HG03108 (cell line): ENCODE measurements around the gene CPT1C.

ENCODE experiments used
- ATAC-seq: cut with Tn5 transposase; IDR thresholded peaks from one replicate; pipeline ENCODE4 v1.9.1; 2021; ENCODE audit warnings: moderate library complexity; ENCODE audit not compliant: unreplicated experiment

CPT1C gene

GRCh38 chr19:49690656-49691242, at the start of gene CPT1C:
Gene CPT1C (plus strand): TSS chr19:49691116. CDS start chr19:49692253, 1,137 bp downstream.
- no peak for ATAC-seq

DNA sequence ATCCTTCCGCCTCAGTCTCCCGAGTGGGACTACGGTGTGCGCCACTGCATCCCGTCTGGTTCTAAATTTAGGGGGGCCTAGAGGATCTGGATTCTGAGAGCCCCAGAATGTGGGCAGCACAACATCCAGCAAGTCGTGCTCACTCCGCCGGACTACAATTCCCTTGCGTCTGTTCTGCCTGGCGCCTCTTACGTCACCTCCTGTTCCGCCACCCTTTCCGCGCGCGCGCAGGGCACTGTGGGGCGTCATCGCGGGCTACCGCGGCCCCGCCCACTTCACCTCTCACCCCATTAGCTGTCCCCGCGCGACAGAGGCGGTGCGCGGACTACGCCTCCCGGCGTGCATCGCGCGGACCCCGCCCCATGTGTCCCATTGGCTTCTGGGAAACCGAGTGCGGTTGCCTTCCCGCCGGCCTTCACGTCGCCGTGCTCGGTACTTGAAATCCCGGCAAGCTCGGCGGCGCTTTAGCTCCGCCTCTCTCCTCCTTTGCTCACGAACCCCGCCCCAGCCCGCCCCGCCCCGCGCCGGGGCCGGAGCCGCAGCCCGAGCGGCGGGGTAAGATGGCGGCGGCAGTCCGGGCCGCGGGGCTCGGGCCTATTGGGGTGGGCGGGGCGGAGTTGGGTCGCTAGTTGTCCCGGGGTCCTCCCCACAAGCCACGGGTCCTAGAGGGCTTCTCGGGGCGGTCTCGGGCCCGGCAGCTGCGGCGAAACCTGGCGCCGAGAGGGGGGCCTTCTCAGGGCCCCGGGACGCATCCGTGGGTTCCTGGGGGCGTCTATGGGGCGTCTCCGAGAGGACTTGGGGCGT, 49.0 kb upstream of the CPT1C start, which contains the start of gene SCAF1:
SCAF1 (plus strand) TSS at position 522 of the 804 bp plus-strand sequence. CDS start 2,818 bp downstream, outside the sequence.
- peak; percentile 48 for ATAC-seq

DNA sequence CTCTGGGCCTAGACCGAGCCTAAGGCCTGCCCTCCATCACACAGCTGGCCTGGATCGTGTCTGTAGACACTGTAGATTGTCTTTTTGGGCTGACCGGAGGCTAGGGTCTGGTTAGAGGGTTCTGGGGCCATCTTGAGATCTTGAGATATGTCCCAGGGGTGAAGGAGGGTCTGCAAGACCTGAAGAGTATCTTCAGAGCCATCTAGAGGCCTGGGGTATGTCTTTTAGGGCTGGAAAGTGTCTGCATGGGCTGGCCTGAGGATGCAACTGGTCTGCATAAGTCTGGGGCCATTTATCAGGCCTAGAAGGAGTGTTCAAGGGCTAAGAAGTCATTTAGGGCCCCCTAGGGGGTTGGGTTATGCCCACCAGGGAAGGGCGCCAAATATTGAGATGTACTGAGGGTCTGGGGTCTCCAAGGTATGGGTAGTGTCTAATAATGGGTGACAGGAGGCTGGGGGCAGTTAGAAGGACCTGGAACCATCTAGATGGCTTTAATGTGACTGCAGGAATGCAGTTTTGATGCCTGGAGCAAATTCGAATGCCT, 48.4 kb upstream of the CPT1C start:
- ATAC-seq = no peak

DNA sequence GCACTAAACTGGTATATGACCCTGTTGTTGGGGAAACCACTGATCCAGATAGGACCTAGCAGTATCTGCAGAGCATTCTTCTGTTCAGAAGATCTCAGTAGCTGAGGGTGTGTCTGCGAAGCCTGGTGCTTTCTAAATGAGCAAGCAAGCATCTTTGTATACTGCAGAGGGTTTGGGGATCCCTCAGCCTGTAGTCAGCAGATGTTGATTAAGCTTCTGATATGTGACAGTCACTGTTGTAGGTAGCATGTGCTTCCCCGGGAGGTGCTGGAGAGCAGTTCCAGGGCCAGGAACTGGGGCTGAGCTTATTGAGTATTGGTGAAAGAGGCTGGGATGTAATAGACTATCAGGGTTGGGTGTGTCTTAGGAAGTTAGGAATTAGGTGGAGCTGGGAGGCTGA, 47.5 kb upstream of the CPT1C start:
- no peak for ATAC-seq

- no peak for ATAC-seq
Observed at GRCh38 chr19:49645592-49645991, 45.3 kb upstream of the CPT1C start.

- no peak for ATAC-seq
Observed at GRCh38 chr19:49645995-49646394, 44.9 kb upstream of the CPT1C start.

DNA sequence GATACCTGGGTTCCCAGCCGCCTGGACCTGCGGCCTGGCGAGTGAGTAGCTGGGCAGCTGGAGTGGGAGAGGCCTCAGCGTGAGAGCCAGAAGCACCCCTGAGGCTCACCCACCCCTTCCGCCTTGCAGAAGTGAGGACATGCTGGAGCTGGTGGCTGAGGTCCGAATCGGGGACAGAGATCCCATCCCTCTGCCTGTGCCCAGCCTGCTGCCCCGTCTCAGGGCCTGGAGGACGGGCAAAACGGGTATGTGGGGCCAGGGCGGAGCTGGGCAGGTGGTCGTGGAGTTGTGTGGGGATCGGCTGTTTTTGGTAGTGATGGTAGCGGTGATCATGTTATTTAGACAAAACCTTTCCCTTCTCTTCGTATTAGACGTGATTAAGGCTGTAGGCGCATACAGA, 44.3 kb upstream of the CPT1C start:
- no peak for ATAC-seq

GRCh38 chr19:49651029-49651819, 39.7 kb upstream of the CPT1C start:
- ATAC-seq = no peak

GRCh38 chr19:49651820-49652550, 38.9 kb upstream of the CPT1C start:
- ATAC-seq = no peak

DNA sequence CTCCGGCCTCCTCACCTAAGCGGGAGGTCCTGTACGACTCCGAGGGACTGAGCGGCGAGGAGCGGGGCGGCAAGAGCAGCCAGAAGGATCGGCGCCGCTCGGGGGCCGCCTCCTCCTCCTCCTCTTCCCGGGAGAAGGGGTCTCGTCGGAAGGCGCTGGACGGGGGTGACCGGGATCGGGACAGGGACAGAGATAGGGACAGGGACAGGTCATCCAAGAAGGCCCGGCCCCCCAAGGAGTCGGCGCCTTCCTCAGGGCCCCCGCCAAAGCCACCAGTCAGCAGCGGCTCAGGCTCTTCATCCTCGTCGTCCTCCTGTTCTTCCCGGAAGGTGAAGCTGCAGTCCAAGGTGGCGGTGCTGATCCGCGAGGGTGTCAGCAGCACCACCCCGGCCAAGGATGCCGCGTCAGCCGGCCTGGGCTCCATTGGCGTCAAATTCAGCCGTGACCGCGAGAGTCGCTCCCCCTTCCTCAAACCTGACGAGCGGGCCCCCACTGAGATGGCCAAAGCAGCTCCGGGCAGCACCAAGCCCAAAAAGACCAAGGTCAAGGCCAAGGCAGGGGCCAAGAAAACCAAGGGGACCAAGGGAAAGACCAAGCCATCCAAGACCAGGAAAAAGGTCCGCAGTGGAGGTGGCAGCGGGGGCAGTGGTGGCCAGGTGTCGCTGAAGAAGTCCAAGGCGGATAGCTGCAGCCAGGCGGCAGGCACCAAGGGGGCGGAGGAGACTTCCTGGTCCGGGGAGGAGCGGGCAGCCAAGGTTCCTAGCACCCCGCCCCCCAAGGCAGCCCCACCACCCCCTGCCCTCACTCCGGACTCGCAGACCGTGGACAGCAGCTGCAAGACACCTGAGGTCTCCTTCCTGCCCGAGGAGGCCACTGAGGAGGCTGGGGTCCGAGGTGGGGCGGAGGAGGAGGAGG, 38.1 kb upstream of the CPT1C start:
- no peak for ATAC-seq

GRCh38 chr19:49653466-49653806, 37.5 kb upstream of the CPT1C start:
- ATAC-seq = no peak

DNA sequence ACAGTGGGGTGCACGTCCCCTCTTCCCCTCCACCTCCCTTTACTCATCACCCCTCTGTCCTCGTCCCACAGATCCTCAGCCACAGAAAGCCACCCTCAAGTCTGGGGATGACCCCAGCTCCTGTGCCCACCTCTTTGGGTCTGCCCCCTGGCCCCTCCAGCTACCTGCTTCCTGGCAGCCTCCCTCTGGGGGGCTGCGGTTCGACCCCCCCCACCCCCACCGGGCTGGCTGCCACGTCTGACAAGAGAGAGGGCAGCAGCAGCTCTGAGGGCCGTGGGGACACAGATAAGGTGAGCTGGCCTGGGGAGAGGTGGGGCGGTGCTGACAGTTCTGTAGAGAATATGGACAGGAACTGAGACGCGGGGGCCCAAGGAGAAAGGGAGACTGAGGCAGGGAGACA, 36.3 kb upstream of the CPT1C start:
- ATAC-seq = no peak

DNA sequence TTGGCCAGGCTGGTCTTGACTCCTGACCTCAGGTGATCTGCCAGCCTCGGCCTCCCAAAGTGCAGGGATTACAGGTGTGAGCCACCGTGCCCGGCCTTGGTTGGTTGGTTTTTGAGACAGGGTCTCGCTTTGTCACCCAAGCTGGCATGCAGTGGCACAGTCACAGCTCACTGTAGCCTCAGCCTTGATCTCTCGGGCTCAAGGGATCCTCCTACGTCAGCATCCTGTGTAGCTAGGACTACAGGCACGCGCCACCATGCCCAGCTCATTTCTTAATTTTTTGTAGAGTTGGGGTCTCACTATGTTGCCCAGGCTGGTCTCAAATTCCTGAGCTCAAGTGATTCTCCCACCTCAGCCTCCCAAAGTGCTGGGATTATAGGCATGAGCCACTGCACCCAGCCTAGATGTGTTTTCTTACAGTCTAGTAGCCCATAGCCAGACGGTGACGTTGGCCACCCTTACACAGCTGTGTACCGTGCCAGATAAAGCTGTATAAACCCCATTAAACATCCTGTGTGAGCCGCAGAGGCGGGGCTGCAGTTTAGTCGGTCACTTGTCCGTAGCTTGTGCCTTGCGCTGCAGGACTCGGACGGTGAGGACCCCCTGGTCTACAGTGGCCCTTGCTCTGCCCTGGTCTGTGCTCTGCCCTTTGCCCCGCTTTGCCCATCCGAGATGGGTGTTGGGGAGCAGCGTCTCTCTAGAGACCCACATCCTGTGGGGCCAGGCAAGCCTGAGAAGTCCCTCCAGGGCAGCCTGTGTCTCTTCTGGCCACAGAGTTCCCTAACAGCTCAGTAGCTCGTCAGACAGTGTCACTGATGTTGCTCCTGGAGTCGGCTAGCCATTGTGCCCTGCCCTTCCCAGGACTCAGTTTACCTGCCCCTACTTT, 35.1 kb upstream of the CPT1C start:
- ATAC-seq = no peak

DNA sequence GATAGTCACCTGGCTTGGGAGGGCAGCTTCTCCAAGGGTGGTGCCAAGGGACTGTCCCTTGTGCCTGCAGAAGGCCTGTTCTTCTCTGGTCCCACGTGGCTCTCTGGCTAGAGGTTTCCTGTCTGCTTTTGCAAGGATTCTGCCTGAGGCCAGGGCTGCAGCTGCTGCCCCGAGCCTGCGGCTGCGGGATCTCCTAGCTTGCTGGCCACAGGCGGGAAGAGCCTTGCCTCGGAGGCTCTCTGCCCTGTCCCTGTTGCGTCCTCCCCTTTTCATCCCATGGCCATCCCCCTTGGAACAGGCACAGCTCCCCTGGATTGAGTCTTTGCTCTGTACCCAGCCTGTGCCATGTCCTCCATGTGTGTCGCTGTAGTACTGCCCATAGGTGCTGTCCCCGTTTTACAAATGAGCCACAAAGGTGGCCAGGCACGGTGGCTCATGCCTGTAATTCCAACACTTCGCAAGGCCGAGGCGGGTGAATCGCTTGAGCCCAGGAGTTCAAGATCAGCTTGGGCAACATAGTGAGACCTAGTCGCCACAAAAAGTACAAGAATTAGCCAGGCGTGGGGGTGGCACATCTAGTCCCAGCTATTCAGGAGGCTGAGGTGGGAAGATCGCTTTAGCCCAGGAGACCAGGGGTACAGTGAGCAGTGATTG, 34.3 kb upstream of the CPT1C start:
- no peak for ATAC-seq

GRCh38 chr19:49657493-49658138, 33.3 kb upstream of the CPT1C start:
- ATAC-seq = no peak

DNA sequence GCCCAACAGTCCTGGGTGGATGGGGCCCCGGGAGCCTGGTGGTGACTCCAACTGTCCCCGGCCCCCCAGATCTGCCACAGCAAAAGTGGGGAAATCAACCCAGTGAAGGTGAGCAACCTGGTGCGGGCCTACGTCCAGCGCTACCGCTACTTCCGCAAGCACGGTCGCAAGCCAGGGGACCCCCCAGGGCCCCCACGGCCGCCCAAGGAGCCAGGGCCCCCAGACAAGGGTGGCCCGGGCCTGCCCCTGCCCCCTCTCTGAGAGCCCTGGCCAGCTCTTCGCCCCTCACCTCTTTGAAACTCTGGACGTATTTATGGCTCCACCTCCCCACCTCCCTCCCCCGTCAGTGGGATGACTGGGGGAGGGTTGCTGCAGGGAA, 32.8 kb upstream of the CPT1C start:
- no peak for ATAC-seq

GRCh38 chr19:49658566-49659442, 32.1 kb upstream of the CPT1C start:
- ATAC-seq = no peak
